GM21737 (cell line): ENCODE results near the gene DSE.

Source experiments
- ATAC-seq: cut with Tn5 transposase; IDR thresholded peaks from one replicate; pipeline ENCODE4 v1.9.1; 2021; ENCODE audit warnings: mild to moderate bottlenecking, moderate library complexity; ENCODE audit not compliant: unreplicated experiment

The DSE gene

GRCh38 chr6:116471531-116471930, 100.8 kb downstream of the DSE start:
- ATAC-seq = no peak

- no peak for ATAC-seq
Observed at GRCh38 chr6:116472706-116473105, 102.0 kb downstream of the DSE start.

GRCh38 chr6:116475141-116475540, 104.4 kb downstream of the DSE start:
- no peak for ATAC-seq

DNA sequence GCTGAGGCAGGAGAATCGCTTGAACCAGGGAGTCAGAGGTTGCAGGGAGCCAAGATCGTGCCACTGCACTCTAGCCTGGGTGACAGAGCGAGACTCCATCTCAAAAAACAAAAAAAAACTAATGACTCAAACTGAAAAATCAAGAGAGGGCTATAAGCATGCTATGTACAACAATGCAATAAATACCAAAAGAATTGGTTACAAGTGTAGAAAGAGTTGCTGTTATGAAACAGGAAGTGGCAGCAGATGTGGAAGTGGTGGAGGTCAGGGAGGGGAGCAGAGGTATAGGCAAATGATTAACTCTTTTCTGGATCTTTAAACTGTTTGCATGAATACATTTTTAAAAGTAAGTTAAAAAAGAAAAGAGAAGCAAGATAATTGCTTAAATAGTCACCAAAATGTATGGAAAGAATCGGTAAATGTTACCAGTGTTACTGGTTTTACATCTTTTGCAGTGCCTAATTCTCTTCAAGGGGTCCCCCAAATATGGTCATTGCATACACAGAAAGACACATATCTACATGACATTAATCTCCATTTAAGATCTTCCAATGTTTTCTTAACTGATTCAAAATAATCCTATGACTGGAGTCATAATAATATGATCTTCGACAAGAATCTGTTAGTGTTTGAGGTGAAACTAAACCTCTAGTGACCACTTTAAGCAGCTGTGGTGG, 105.4 kb downstream of the DSE start:
- peak; percentile 100 for ATAC-seq

GRCh38 chr6:116482780-116483179, 112.0 kb downstream of the DSE start:
- ATAC-seq = no peak

- no peak for ATAC-seq
Observed at GRCh38 chr6:116483616-116484015, 112.9 kb downstream of the DSE start.

- ATAC-seq = no peak
Observed at GRCh38 chr6:116485559-116486184, 114.9 kb downstream of the DSE start.

DNA sequence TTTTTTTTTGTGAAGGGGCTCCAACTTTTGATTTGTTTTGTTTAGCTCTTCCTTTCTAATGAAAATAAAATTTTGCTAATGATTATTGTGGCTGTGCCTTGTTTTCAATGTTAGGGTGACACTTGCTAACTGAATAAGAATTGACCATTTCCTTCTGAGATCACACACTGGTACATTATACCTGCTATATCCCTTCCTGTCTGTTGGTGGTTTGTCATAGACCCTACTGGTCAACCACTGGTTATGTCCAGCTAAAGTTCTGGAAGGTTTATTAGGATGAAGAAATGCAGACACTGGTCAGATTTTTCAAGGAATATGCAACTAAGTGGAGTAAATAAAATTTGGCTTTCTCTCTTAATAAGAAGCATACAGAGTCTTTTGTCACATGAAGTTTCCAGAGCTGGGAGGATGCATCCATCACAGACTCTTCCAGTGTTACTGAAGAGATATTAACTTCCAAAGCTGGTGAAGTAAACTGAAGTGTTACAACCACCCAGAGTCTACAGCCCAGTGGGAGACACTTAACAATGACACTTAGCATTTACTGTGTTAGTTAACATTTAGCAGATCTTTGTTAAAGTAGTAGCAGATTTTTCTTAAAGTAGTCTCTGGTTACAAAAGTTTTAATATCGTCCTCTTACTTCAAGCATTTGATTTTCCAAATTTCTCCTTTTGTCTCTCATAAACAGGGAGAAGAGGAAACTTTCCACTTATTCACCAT, 121.0 kb downstream of the DSE start:
- ATAC-seq = no peak

- ATAC-seq = no peak
Observed at GRCh38 chr6:116492331-116493067, 121.8 kb downstream of the DSE start.
